C4-2B (cell line): ENCODE data around the gene CDC42BPB.

Experiments used
- CTCF ChIP-seq: fragments of 450-650 bp; conservative IDR thresholded peaks from 2 replicates; pipeline ENCODE4 v1.5.1; 2017; ENCODE audit warnings: mild to moderate bottlenecking
- ZFX ChIP-seq: fragments of 450-650 bp; IDR thresholded peaks from 2 replicates; pipeline ENCODE4 v1.6.1; 2017

GRCh38 chr14:102969060-102969791 is 88.1 kb downstream of the CDC42BPB start:
- TF ChIP-seq CTCF = no peak
- no peak for TF ChIP-seq ZFX
